DMS53 treated with DMSO at 0.1 percent for 48 hours (cell line): ENCODE measurements around the gene TLE1.
"Not testable (repeated sequence)": the region's sequence is repeated elsewhere in the genome, so short reads cannot be mapped to it uniquely, and the experiment has no call there.

Source experiments
- DNase-seq: peaks from one replicate; lab custom pipeline; 2025; ENCODE audit not compliant: unreplicated experiment; lab: John Stamatoyannopoulos, UW

TLE1 gene

DNA sequence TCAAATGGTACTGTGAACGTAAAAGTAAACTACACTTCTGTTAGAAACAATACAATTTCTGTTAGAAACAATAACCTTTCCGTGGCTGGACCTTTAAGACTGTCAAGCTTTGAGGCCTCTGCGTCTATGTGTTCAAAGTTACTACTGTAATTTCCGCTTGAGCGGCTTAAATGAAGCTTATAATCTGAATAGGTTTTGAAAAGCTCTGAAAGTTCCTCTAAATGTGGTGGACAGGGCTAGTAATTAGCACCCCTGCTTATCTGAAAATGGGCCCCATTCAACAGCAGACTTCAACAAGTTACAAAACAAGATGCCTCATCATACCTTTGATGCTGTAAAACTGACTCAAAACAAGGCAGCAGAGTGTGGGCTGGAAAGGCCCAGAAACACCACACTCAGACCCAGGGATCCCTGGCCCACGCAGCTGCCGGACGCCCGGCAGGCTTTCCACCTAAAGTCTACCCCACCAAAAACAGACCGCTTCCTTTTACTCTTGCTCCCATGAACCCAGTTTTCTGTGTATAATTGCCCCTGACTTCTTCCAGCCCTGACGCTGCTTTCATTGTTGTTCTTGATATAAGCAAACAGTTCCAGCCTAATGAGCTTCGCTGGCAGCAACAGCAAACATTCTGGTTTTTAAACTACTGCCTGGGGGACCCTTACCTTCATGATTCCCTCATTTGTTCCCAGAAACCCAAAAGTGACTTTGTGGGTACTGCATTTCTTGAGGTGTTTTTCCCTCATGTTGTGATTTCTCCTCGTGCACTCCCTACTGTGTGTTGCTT, 66.7 kb downstream of the TLE1 start:
- no peak for DNase-seq

DNA sequence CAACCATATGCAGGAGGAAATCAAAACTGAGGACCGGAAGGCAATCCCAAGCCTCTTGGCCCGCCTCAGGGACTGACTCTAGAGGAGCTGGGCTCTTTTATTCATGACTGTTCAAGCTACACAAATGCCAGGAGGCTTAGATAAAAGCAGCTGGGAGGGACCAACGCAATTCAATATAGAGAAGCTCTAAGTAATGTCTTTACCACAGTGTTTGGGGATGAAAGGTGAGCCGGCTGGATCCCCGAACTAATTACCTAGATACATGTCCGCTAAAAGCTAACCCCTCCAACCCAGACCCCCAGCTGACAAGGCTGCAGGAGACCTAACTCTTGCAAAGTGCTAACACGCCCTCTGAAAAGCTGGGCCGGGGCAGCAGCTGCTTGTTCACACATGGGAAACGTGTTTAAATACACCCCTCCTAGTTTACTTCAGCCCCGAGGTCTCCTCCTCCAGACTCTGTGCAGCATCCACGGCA, 67.5 kb downstream of the TLE1 start:
- no peak for DNase-seq

DNA sequence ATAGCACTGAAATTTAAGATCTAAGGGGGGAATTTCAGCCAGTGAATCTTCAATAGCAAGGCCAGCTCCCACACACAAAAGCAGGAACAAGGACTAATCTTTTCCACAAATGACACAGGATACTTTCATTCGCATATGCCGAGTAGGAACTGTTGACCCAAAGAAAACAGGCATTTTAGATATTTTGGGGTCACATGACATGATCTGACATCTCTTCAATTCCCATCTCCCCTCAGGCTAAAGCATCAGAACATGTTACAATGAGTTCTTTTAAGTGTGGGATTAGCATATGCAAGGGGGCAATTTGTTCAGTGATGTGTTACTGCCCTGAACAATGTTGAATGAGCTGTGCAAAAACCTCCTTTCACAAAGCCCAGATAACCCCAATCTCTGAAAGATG, 68.2 kb downstream of the TLE1 start:
- DNase-seq, result no peak

DNA sequence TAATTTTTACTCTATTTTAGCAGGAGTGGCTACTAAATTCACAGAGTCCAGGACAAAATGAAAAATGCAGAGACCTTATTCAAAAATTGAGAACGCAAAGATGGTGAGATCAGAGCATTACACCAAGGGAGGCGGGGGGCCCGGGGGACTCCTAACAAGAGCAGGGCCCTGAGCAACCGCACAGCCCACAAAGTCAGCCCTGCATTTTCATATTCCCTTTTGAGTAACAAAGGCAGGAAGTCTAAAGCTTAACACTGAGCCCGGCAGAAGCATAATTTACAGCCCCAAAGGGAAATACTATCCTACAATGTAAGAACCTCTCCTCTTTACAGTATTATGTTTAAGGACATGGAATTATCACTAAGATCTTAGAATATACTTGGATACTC, 69.4 kb downstream of the TLE1 start:
- DNase-seq, result no peak

DNA sequence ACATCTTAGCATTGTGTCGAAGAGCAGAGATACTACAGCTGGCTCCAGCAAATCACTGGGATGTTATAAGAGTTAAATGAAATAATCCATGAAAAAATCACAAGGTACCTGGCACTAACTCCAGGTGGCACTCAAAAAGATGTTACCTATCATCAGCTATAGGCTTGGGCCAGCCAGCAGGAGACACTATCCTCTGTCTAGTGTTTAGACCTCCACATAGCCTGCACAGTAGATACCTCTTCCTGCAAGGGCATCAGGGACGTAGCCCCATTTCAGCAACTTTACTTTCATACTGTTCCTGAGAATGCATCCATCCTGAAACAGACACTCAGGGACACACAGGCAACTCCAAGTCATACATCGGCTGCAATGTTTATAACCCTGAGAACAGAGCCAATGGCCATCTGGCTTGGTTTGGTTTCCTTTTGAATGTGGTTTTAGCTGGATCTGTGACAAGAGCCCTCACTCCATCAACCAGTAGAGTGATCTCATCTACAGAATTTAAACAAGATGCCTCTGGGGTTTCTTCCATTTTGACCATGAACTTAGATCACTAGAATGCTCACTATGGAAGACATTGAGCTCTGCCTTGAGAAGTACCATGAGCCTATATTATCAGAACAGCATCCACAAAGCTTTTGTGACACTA, 69.9 kb downstream of the TLE1 start:
- no peak for DNase-seq

DNA sequence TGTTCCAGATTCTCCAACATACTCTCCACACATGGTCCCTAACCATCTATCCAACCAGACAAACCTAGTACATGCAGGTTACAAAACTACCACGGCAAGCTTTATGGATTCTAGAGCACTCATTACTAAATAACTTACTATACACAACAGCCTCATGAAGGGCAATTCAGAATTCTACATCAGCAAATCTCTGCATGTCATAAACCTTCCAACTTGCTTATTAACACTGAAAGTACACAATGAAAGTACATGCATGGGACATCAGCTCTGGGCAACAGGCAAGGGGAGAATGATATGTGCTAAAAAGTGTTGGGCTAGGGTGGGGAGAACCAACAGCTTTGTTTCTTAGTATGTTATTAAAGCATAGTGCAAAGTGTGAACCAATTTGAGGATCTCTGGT, 70.4 kb downstream of the TLE1 start:
- DNase-seq, result no peak

DNA sequence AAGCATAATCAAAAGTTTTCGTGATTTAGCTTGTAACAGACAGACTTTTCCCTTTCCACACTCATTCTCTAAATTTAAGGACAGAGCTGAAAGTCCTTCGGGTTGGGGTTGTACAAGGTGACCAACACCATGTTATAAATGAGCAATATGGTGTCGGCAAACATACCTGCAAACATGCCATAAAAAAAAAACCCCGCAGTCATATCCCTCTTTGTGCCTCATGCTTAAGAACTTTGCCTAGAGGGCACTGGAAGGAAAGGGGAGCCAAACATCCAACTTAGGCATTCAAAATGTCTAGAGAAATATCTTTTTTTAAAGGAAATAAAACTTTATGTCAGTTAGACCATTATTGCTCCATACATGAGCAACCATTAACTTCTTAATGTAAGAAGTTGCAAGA, 73.2 kb downstream of the TLE1 start:
- no peak for DNase-seq

DNA sequence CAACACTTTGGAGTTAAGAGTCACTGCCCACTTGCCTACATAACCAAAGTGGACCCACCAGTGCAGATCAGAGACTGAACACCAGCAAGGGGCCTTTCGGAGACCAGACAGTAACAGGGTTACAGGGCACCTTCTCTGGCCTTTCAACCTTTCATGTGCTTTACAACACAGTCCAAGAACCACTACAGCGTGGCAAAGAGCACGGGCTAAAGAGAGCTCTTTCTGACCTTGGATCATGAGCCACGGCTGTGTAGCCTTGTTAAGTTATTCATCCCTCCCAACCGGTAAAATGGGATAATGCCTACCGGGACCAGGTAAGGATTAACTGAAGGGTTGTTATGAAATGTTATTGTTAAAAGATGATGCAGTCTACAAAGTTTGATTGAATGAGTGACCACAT, 75.0 kb downstream of the TLE1 start:
- DNase-seq, result no peak

DNA sequence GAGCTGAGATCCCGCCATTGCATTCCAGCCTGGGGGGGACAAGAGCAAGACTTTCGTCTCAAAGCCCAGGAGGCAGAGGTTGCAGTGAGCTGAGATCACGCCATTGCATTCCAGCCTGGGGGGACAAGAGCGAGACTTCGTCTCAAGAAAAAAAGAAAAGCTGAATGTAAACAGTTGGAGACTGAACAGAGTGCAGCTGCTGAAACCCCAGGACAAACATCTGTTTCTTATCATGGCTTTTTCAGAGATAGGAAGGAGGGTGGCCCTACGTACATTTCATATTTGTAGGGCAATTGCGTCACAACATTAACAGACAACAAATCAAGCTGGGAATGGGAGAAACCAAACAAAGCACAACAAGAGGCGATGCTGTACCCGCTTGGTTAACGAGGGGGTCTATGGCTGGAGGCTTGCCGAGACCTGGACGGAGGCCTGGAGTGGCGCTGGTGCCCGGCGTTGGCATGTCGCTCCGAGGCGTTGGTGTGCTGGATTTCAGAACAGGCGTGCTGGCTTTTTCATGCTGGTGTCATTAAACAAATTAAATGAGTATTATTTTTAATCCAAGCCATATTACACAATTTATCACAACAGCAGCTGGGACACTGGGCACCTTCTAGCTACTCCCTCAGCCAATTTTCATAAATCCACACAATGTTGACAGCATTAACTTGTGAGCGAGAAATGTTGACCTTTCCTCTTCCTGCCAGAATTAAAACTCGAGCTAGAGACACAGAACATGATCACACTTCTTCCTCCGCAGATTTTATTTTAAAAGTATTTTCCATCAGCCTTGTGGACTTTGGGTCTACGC, 76.1 kb downstream of the TLE1 start:
- no peak for DNase-seq

DNA sequence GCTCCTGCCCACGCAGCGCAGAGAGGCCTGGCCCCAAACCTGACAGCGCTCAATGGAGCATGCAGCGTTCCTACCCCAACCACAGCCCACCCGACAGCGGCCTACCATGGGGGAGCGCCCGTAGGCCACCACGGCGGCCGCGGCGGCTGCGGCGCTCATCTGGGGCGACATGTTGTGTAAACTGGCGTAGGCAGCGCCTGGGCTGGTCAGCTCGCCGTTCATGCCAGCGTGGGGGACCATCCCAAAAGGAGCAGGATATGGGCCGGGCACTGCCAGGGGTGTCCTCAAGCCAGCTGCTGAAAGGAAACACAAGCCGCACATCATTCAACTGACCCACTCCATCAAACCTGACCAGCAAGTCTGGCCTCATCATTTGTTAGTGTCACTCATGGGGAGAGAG, 77.7 kb downstream of the TLE1 start:
- no peak for DNase-seq

DNA sequence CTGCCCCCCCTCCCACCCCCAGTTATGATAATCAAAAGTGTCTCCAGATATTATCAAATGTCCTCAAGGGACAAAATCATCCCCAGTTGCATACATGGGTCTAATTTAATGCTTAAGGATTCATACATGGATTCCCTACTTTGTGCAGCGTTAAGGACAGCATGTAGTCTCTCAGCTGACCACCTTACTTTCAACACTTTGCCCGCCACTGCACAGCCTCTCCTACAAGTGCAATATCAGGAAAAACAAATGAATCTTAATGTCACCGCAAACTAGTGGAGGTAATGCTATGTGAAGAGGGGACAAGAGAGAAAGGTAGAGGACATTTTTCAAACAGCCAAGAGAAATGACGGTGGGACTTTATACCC, 78.6 kb downstream of the TLE1 start:
- DNase-seq, result no peak

DNA sequence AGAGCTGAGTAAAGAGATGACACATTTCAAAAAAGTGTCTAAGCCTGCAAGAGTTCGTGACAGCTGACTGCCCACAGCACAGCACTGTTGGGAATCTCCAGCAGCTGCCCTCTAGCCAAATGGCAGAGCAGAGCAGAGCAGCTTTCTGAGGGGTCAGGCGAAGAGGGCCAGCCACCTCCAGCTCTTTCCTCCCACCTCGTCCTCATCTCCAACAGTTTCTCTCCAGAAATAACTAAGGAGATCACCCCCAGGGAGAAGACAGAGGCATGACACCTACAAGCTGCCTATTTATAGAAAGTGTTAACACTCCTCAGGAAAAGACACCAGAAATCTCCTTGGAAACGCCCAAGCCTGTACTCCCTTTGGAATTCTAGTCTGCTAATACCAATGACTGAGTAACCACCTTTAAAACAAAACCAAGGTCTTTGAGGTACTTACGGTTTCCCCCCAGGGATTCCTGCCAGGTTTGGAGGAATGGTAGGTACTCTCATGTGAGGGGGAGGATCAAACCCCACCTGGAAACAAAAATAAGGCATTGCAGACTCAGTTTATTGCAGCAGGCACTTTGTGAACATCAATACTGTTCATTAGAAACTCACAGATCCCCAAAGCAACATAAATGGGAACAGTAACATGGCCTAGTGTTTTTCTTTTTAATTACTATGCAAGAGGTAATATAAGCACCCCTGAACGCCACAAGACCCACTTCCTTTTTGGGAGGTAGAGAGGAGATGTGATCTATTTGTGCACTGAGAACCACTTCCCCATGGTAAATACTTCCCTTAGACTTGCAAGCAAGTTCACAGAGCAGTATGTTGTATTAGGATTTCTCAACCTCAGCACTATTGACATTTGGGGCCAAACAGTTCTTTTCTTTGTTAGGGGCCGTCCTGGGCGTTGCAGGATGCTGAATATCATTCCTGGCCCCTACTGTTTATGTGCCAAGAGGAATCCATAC, 79.3 kb downstream of the TLE1 start:
- DNase-seq, result no peak

DNA sequence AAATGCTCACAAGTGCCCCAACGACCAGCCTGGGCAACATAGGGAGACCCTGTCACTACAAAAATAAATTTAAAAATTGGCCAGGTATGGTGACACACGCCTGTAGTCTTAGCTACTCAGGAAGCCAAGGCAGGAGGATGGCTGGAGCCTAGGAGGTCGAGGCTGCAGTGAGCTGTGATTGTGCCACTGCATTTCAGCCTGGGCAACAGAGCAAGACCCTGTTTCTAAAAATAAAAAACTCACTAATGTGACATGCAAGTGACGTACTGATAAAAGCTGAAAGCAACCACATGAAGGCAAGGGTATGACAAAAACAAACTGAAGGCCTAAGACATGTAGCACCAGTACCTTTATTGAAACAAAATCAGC, 81.1 kb downstream of the TLE1 start:
- no peak for DNase-seq

DNA sequence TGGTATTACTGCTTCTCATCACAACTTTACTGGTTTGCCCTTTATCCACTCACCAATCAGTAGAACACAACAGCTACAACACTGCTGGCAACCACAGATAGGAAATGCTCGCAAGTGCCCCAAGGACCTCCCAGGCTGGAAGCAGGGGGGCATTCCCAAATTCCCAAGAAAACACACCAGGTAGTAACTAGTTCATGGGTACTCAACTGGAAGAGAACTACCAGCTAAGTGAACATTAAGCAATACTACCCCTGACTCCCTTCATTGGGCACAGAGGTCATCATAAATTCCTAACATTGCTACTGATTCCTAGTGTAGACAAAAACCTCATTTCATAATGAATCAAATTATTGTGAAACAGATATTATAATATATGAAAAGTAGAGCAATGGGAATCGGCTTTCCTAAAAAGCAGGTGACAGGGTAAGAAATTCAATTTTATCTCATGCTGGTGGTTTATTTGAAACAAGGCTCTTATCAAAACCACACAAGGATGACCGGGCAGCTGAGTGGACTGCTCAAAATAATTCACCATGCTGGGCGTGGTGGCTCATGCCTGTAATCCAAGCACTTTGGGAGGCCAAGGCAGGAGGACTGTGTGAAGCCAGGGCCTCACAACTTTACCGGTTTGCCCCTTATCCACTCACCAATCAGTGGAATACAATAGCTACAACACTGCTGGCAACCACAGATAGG, 81.6 kb downstream of the TLE1 start:
- DNase-seq, result no peak

DNA sequence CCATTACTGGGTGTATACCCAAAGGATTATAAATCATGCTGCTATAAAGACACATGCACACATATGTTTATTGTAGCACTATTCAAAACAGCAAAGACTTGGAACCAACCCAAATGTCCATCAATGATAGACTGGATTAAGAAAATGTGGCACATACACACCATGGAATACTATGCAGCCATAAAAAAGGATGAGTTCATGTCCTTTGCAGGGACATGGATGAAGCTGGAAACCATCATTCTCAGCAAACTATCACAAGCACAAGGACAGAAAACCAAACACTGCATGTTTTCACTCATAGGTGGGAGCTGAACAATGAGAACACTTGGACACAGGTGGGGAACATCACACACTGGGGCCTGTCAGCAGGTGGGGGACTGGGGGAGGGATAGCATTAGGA, 83.1 kb downstream of the TLE1 start:
- DNase-seq, result not testable (repeated sequence)

DNA sequence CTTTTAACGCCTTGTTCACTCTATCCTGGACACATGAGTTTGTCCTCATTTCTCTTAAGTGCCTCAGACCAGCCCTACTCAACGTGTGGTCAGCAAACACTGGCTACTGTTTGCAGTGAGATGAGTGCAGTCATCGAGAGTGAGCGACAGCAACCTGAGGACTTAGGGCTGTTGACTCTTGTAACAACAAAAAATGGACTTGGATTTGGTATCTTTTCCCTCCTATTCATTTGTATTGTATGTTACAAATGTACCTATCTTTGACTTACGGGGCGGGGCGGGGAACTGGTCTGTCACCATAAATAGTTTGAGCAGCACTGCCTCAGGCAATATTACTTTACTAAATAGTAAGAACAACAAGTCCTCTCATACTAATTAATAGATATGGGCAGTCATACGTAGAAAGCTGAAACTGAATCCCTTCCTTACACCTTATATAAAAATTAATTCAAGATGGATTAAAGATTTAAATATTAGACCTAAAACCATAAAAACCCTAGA, 84.1 kb downstream of the TLE1 start:
- peak; percentile 83 for DNase-seq

DNA sequence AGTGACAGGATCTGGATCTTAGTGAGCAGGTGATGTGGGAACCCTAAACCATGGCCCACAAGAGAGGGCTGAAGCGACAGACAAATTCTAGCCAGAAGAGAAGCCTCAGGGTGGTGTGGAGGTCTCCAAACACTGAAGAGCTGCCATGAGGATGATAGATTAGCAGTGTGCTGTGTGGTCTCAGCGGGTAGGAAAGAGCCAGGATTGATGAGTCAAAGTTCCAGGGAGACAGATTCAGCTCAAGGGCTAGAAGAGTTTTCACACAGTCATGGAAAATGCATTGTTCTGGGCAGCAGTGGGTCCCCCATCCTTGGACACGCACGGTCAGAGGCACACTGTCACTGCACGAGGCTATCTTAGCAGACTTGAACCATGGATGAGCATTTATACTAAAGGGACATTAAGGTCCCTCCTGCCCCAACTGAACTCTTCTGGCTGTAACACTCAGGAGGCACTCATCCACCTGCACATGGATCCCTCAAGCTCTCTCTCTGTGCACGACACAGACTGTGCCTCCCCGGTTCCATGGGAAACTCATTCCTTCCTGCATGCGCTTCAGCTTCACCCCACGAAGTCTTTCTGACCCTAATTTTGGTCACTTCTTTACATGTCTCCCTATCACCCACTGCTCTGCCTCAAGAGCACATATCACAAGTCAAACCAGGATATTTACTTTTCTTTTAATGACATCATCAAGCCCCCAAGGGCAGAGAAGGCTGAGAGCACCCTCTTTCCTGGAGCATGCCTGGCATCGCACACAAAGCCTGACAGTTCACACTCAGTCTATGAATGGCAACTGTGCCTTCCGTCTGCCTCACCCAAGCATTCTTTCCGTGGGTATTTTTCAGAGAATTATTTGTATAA, 84.8 kb downstream of the TLE1 start:
- DNase-seq, result no peak

DNA sequence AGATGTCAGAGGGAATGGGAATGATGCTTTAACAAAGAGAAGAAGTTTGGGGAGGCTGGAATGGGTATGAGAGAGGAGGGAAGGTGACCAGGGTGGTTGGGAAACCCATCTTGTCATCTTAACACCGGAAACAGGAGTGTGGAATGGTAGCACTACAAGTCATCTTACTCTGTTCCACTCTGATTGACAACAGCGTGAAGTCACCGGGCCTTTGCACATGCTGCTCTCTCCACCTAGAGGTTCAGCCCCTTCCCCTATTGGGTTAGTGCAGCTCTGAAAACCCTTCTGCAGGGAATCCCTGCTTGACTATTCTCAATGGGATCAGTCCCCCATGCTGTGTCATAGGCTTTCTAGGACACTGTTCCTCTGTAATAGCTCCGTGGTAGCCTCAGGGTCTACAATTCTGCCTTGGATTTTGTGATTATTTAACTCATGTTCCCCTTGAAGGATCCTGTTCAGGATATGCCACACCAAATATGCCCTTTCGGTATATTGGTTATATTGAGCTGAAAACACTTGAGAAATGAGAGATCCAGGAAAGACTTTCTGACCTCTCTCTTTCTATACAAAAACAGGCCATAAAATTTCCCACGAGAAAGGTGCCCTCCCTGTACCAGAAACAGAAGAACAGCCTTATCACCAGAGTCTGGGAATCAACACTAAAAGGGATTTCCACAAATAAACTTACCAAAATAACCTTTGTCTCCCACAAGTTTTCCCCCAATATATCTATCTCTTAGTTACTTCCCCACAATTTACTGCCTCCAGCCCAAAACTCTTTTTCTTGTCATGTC, 86.3 kb downstream of the TLE1 start:
- no peak for DNase-seq
